NCI-H2196 treated with DMSO at 0.1 percent for 48 hours (cell line): ENCODE data around the gene DENND4C.
"Not testable (repeated sequence)": the region's sequence is repeated elsewhere in the genome, so short reads cannot be mapped to it uniquely, and the experiment has no call there.

Source experiments
- DNase-seq: peaks from one replicate; lab custom pipeline; 2025; ENCODE audit not compliant: unreplicated experiment; lab: John Stamatoyannopoulos, UW

DENND4C gene

GRCh38 chr9:19265602-19266001, 35.1 kb downstream of the DENND4C start:
- DNase-seq: not testable (repeated sequence)

- DNase-seq: not testable (repeated sequence)
These were observed 36.4 kb downstream of the DENND4C start for GRCh38 chr9:19266778-19267384.

GRCh38 chr9:19269582-19269981, 39.1 kb downstream of the DENND4C start:
- no peak for DNase-seq

GRCh38 chr9:19270421-19270949, 40.0 kb downstream of the DENND4C start:
- no peak for DNase-seq

GRCh38 chr9:19271081-19271480, 40.6 kb downstream of the DENND4C start:
- DNase-seq: no peak

- DNase-seq: no peak
These were observed 51.3 kb downstream of the DENND4C start for GRCh38 chr9:19281801-19282200.

- DNase-seq: no peak
These were observed 52.7 kb downstream of the DENND4C start for GRCh38 chr9:19283072-19283710.

GRCh38 chr9:19284729-19285128, 54.2 kb downstream of the DENND4C start:
- DNase-seq: no peak

- DNase-seq: no peak
These were observed 56.2 kb downstream of the DENND4C start for GRCh38 chr9:19286634-19287188.

GRCh38 chr9:19288081-19288480, 57.6 kb downstream of the DENND4C start:
- no peak for DNase-seq

GRCh38 chr9:19290103-19290502, 59.6 kb downstream of the DENND4C start:
- no peak for DNase-seq

GRCh38 chr9:19294219-19294618, 63.7 kb downstream of the DENND4C start:
- no peak for DNase-seq

GRCh38 chr9:19298436-19299000, 68.0 kb downstream of the DENND4C start:
- no peak for DNase-seq

- no peak for DNase-seq
These were observed 72.7 kb downstream of the DENND4C start for GRCh38 chr9:19303216-19303615.

- DNase-seq: no peak
These were observed 76.1 kb downstream of the DENND4C start for GRCh38 chr9:19306568-19306967.

- DNase-seq: no peak
These were observed 79.8 kb downstream of the DENND4C start for GRCh38 chr9:19310246-19310645.

GRCh38 chr9:19313573-19313972, 83.1 kb downstream of the DENND4C start:
- no peak for DNase-seq

GRCh38 chr9:19320495-19320894, 90.0 kb downstream of the DENND4C start:
- no peak for DNase-seq

- DNase-seq: no peak
These were observed 101.4 kb downstream of the DENND4C start for GRCh38 chr9:19331877-19332276.

- DNase-seq: no peak
These were observed 105.7 kb downstream of the DENND4C start for GRCh38 chr9:19336166-19336565.

- no peak for DNase-seq
These were observed 112.5 kb downstream of the DENND4C start for GRCh38 chr9:19342947-19343346.

GRCh38 chr9:19358701-19359100, 128.2 kb downstream of the DENND4C start:
- no peak for DNase-seq
